PFSK-1 (cell line): ENCODE measurements around the gene GCHFR.

ENCODE experiments used
- FOXP2 ChIP-seq: optimal IDR thresholded peaks from 2 replicates; pipeline ENCODE3; 2011; ENCODE audit warnings: borderline replicate concordance, control low read depth, inconsistent platforms; ENCODE audit not compliant: insufficient read depth; ENCODE audit errors: extremely low read length, extremely low read depth
- POLR2AphosphoS5 ChIP-seq: IDR thresholded peaks from 2 replicates; pipeline ENCODE4 v1.6.1; 2012; ENCODE audit warnings: low read depth, mild to moderate bottlenecking, control low read depth, low read length, moderate library complexity
- REST ChIP-seq, 2 experiments: IDR thresholded peaks; 2 replicates each; pipeline versions ENCODE4 v1.6.1 to v1.8.0; 2011 to 2012; ENCODE audit warnings: low read depth in 2 of 2, low read length in 2 of 2, control low read depth in 1 of 2, inconsistent platforms in 1 of 2, mild to moderate bottlenecking in 1 of 2, moderate library complexity in 1 of 2; ENCODE audit not compliant: insufficient read depth in 1 of 2
- SIN3A ChIP-seq: IDR thresholded peaks from 2 replicates; pipeline ENCODE4 v1.6.1; 2012; ENCODE audit warnings: mild to moderate bottlenecking, low read length, moderate library complexity, borderline replicate concordance; ENCODE audit not compliant: insufficient read depth
- TAF1 ChIP-seq: IDR thresholded peaks from 2 replicates; pipeline ENCODE4 v1.6.1; 2012; ENCODE audit warnings: low read length, control low read depth, borderline replicate concordance; ENCODE audit not compliant: insufficient read depth

The GCHFR gene

GRCh38 chr15:40754574-40754882, 9.3 kb upstream of the GCHFR start:
- no peak for TF ChIP-seq TAF1
- no peak for TF ChIP-seq REST (IDR thresholded peaks at IDR 0.05; ENCODE audit: insufficient read depth in 1 of 2, low read depth in 2 of 2, low read length in 2 of 2)
- no peak for TF ChIP-seq POLR2AphosphoS5
- TF ChIP-seq SIN3A, result no peak
- no peak for TF ChIP-seq FOXP2

- TF ChIP-seq TAF1 (peak; percentile 73; the same call in 1 of the 2 replicates), SIN3A (peak; percentile 92; the same call in 1 of the 2 replicates), POLR2AphosphoS5 (peak; percentile 77), REST (IDR thresholded peaks at IDR 0.05; ENCODE audit: insufficient read depth in 1 of 2, low read depth in 2 of 2, low read length in 2 of 2) (no peak), FOXP2 (peak; percentile 97)
These were observed 8.7 kb upstream of the GCHFR start, which contains the start of gene RMDN3 for GRCh38 chr15:40754883-40755811. Gene RMDN3 (minus strand): TSS chr15:40755254. CDS start chr15:40754783, 471 bp downstream.

- no peak for TF ChIP-seq SIN3A
- no peak for TF ChIP-seq TAF1
- no peak for TF ChIP-seq REST (IDR thresholded peaks at IDR 0.05; ENCODE audit: insufficient read depth in 1 of 2, low read depth in 2 of 2, low read length in 2 of 2)
- no peak for TF ChIP-seq POLR2AphosphoS5
- TF ChIP-seq FOXP2, result no peak
These were observed 8.1 kb upstream of the GCHFR start for GRCh38 chr15:40755812-40756208.

- TF ChIP-seq SIN3A (no peak), TAF1 (no peak), FOXP2 (no peak), REST (IDR thresholded peaks at IDR 0.05; ENCODE audit: insufficient read depth in 1 of 2, low read depth in 2 of 2, low read length in 2 of 2) (peak in 1 of 2 experiments; percentile 41; a peak in 1 of 4 replicates), POLR2AphosphoS5 (no peak)
These were observed 6.9 kb upstream of the GCHFR start for GRCh38 chr15:40756938-40757337.
